Left ventricle myocardium superior (tissue), 1 donor: ENCODE data around the gene EVPL. TPM values are rescaled to one million over a fixed set of nuclear protein-coding genes. Genes with fewer than 3 reads are reported as not detected.
"Not testable (repeated sequence)": the region's sequence is repeated elsewhere in the genome, so short reads cannot be mapped to it uniquely, and the experiment has no call there.

Source experiments
- ATAC-seq: fragments of 200-7000 bp; cut with Tn5 transposase; one replicate; pipeline ENCODE4 v1.9.1; 2020; ENCODE audit warnings: mild to moderate bottlenecking, moderate library complexity
- DNase-seq: peaks from one replicate; pipeline ENCODE4 v3.0.0-alpha.2; 2020
- intact Hi-C: fragments of 100-400 bp; cut with micrococcal nuclease; formaldehyde crosslinking; loops from one replicate; pipeline ENCODE4 v1.11.0; 2022
- total RNA-seq: library from RNA; stranded (reverse); fragmentation: NEBNext Ultra II Directional; extraction: Animal tissue kit (Norgen Biotek cat#: 25700); gene quantifications from one replicate; pipeline ENCODE4 v1.2.1, GENCODE V29; 2021
- donor health status: DM: no; HTN: yes; CAD: no; lungs with severe emphysema.

The EVPL gene
- total RNA-seq, 1 donor from 2014 or later, result 0.07 TPM

- no peak for ATAC-seq
- intact Hi-C loops, result no loop called here
- DNase-seq, result no peak
Observed at GRCh38 chr17:75980188-75981018, 46.7 kb downstream of the EVPL start.

- peak; percentile 33 for ATAC-seq
- intact Hi-C loops, result no loop called here
- no peak for DNase-seq
Observed at GRCh38 chr17:75979705-75980187, 47.4 kb downstream of the EVPL start.

GRCh38 chr17:75978938-75979704 is 48.0 kb downstream of the EVPL start, which contains the start of the genes ACOX1 and TEN1:
Gene ACOX1, minus strand, starts transcription at chr17:75979166. Its CDS starts 93 bp downstream, at chr17:75979073.
Gene TEN1, plus strand, starts transcription at chr17:75979240. Its CDS starts 6,953 bp downstream, at chr17:75986193.
- intact Hi-C loops, result no loop called here
- DNase-seq (peak; percentile 98), ATAC-seq (peak; percentile 96)

GRCh38 chr17:75976175-75976848 is 50.8 kb downstream of the EVPL start:
- DNase-seq (no peak), ATAC-seq (no peak)
- intact Hi-C loops, result no loop called here

- ATAC-seq, result no peak
- DNase-seq, result no peak
- intact Hi-C loops, result no loop called here
Observed at GRCh38 chr17:75975757-75976174, 51.3 kb downstream of the EVPL start.

GRCh38 chr17:75975187-75975586 is 51.9 kb downstream of the EVPL start:
- intact Hi-C loops, ATAC-seq, DNase-seq: not testable (repeated sequence)

GRCh38 chr17:75970626-75971025 is 56.5 kb downstream of the EVPL start:
- ATAC-seq, result no peak
- no peak for DNase-seq
- intact Hi-C loops, result no loop called here

GRCh38 chr17:75970011-75970523 is 57.0 kb downstream of the EVPL start:
- peak; percentile 17 for ATAC-seq
- intact Hi-C loops, result no loop called here

GRCh38 chr17:75969044-75969443 is 58.1 kb downstream of the EVPL start:
- intact Hi-C loops, result not testable (repeated sequence)

More at GRCh38 chr17:75970011-75970523, 57.0 kb downstream of the EVPL start:
- no peak for DNase-seq

GRCh38 chr17:75965468-75965867 is 61.6 kb downstream of the EVPL start:
- intact Hi-C loops, result no loop called here
- no peak for DNase-seq
- no peak for ATAC-seq

More at GRCh38 chr17:75969044-75969443, 58.1 kb downstream of the EVPL start:
- ATAC-seq, DNase-seq: not testable (repeated sequence)

GRCh38 chr17:75959839-75960511 is 67.1 kb downstream of the EVPL start:
- intact Hi-C loops, result no loop called here
- DNase-seq, result no peak
- ATAC-seq, result no peak

GRCh38 chr17:75959051-75959838 is 67.9 kb downstream of the EVPL start:
- DNase-seq (no peak), ATAC-seq (peak; percentile 20)
- intact Hi-C loops, result no loop called here

Other genes with a start within 250 kb of the EVPL start
- gene UNK, start 242.5 kb downstream of the EVPL start, total RNA-seq, result 14.8 TPM
- gene UNC13D, start 182.9 kb downstream of the EVPL start, total RNA-seq, result 8.6 TPM
- gene WBP2, start 172.0 kb downstream of the EVPL start, total RNA-seq, result 152 TPM
- 24.4 TPM for gene TRIM47, start 148.7 kb downstream of the EVPL start, total RNA-seq
- 11.4 TPM for gene TRIM65, start 130.4 kb downstream of the EVPL start, total RNA-seq
- gene MRPL38, start 122.4 kb downstream of the EVPL start, total RNA-seq, result 124 TPM
- 4.2 TPM for gene FBF1, start 86.3 kb downstream of the EVPL start, total RNA-seq
- gene ACOX1, start 48.1 kb downstream of the EVPL start, total RNA-seq, result 101 TPM
- gene TEN1, start 48.1 kb downstream of the EVPL start, total RNA-seq, result 6.6 TPM
- 2.6 TPM for gene CDK3, start 26.5 kb downstream of the EVPL start, total RNA-seq
- 66.1 TPM for gene SRP68, start 45.2 kb upstream of the EVPL start, total RNA-seq
- gene GALR2, start 47.5 kb upstream of the EVPL start, total RNA-seq, result not detected
- not detected for gene ZACN, start 51.9 kb upstream of the EVPL start, total RNA-seq
- 82.2 TPM for gene EXOC7, start 76.5 kb upstream of the EVPL start, total RNA-seq
- gene FOXJ1, start 113.9 kb upstream of the EVPL start, total RNA-seq, result not detected
- 18.0 TPM for gene RNF157, start 213.2 kb upstream of the EVPL start, total RNA-seq
- gene UBALD2, start 238.0 kb upstream of the EVPL start, total RNA-seq, result 35.4 TPM